Mucosa of descending colon (tissue), 3 donors: ENCODE measurements around the gene ODAD3. TPM values are rescaled to one million over a fixed set of nuclear protein-coding genes. Genes with fewer than 3 reads are reported as not detected.

ENCODE experiments used
- ATAC-seq: fragments of 200-7000 bp; cut with Tn5 transposase; one replicate; pipeline ENCODE4 v1.9.1; 2020; ENCODE audit warnings: mild to moderate bottlenecking, moderate library complexity
- DNase-seq, 3 donors: peaks; one replicate each; pipeline ENCODE4 v3.0.0-alpha.2; 2020
- H3K36me3 ChIP-seq: fragments of 200-600 bp; one replicate; pipeline ENCODE4 v1.8.0; 2021; ENCODE audit warnings: low read depth, mild to moderate bottlenecking
- H3K4me1 ChIP-seq: fragments of 200-600 bp; one replicate; pipeline ENCODE4 v1.8.0; 2021; ENCODE audit warnings: low read depth, mild to moderate bottlenecking
- H3K4me3 ChIP-seq: fragments of 200-600 bp; one replicate; pipeline ENCODE4 v1.8.0; 2021; ENCODE audit warnings: mild to moderate bottlenecking
- H3K9me3 ChIP-seq: fragments of 200-600 bp; one replicate; pipeline ENCODE4 v1.8.0; 2021; ENCODE audit warnings: mild to moderate bottlenecking
- intact Hi-C, 2 donors: fragments of 100-400 bp; cut with DNase I in 1 of 2; cut with micrococcal nuclease in 1 of 2; formaldehyde crosslinking; loops; one replicate each; pipeline versions ENCODE4 v1.11.0 to v1.11.1; 2022; cut with DNase I, micrococcal nuclease
- total RNA-seq, 3 donors: library from RNA; stranded (reverse); fragmentation: NEBNext Ultra II Directional in 2 of 3; extraction: Animal tissue kit (Norgen Biotek cat#: 25700) in 2 of 3; gene quantifications; one replicate each; pipeline versions ENCODE4 v1.2.1 to v1.2.4, GENCODE V29; 2021 to 2023
- TF ChIP-seq, protein P1 (sequence below): fragments of 200-600 bp; IDR thresholded peaks from one replicate; pipeline ENCODE4 v1.8.0; 2022; ENCODE audit warnings: antibody characterized with exemption, mild to moderate bottlenecking
- donor health status: DM: no; HTN: no; CAD: no; lungs with moderate emphysema.
- donor health status: DM: no; HTN: no; CAD: no.
- donor health status: DM: no; HTN: yes; CAD: no.

The ODAD3 gene
- total RNA-seq, 3 donors from 2014 or later, result 0.14 to 0.28 TPM; not detected in 1

DNA sequence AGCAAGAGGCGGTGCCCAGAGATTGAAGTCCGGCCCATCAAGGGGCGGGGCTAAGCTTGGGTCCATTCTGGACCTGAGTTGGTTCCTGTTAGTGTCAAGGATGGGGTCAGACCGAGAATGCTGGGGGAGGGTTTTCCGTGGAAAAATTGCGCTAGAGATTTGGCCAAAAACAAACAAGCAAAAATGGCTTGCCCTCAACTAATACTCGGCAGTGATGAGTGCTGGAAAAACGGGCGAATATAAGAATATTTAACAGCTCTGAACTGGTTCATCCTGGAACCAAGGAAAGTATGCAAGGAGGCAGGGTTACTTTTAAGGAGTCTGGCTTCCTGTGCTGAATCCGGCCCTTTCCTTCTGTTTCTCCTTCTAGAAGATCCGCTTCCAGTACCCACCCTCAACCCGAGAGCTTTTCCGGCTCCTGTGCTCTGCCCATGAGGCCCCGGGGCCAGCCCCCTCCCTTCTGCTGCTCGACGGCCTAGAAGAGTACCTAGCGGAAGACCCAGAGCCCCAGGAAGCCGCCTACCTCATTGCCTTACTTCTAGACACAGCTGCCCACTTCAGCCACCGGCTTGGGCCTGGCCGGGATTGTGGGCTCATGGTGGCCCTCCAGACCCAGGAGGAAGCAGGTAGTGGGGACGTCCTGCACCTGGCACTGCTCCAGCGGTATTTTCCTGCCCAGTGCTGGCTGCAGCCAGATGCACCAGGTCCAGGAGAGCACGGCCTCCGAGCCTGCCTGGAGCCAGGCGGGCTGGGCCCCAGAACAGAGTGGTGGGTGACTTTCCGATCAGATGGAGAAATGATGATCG, 59.6 kb downstream of the ODAD3 start:
- peak; percentile 73 to 90 (median 75) for DNase-seq
- intact Hi-C loops, result no loop called here
- H3K4me1 ChIP-seq, result peaks cover 23% of the 10 kb centered on the region
- no peaks in the 10 kb centered on the region for H3K36me3 ChIP-seq
- ATAC-seq, result peak; percentile 43
- H3K9me3 ChIP-seq, result no peaks in the 10 kb centered on the region
- peak overlapping the region; percentile 39 for H3K4me3 ChIP-seq
- TF ChIP-seq, protein P1, sequence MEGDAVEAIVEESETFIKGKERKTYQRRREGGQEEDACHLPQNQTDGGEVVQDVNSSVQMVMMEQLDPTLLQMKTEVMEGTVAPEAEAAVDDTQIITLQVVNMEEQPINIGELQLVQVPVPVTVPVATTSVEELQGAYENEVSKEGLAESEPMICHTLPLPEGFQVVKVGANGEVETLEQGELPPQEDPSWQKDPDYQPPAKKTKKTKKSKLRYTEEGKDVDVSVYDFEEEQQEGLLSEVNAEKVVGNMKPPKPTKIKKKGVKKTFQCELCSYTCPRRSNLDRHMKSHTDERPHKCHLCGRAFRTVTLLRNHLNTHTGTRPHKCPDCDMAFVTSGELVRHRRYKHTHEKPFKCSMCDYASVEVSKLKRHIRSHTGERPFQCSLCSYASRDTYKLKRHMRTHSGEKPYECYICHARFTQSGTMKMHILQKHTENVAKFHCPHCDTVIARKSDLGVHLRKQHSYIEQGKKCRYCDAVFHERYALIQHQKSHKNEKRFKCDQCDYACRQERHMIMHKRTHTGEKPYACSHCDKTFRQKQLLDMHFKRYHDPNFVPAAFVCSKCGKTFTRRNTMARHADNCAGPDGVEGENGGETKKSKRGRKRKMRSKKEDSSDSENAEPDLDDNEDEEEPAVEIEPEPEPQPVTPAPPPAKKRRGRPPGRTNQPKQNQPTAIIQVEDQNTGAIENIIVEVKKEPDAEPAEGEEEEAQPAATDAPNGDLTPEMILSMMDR, result no peak

DNA sequence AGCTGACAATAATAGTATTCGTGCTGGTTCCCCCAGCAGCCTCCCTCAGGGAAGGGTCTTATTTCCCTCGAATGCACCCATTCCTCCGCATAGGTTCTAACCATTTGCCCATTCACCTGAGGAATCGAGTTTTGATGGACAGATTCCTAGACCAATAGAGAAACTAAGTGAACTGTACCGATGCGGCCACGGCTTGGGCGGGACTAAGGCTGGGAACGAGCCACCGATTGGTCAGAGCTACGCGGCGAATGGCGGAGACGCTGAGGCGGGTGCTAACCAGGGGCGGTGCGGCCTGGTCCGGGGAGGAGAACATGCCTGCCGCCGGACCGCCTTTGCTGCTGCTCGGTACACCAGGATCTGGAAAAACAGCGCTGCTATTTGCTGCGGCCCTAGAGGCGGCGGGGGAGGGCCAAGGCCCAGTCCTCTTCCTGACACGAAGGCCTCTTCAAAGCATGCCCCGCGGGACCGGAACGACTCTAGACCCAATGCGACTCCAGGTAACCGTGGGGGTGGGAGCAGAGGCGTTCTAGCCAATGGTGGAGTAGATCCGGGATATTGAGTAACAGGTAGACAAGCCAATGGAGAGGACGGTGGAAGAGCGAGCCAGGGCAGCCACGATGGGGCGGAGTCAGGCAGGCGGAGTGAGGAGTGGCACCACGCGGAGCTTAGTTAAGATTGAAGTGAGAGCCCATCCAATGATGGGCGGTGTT, 60.3 kb downstream of the ODAD3 start, which contains the start of gene SWSAP1:
Gene SWSAP1, plus strand, starts transcription at position 234 of the 710 bp plus-strand sequence. Its CDS starts 15 bp downstream, at position 249.
- Histone ChIP-seq H3K4me3 (peak within 1 kb of the TSS; percentile 39), H3K36me3 (no peaks in the 10 kb centered on the region), H3K9me3 (no peaks in the 10 kb centered on the region), H3K4me1 (peaks cover 19% of the 10 kb centered on the region)
- intact Hi-C loops, result no loop called here
- ATAC-seq (peak; percentile 93), DNase-seq (peak; percentile 98 to 99 (median 99))
- TF ChIP-seq, protein P1, result no peak

DNA sequence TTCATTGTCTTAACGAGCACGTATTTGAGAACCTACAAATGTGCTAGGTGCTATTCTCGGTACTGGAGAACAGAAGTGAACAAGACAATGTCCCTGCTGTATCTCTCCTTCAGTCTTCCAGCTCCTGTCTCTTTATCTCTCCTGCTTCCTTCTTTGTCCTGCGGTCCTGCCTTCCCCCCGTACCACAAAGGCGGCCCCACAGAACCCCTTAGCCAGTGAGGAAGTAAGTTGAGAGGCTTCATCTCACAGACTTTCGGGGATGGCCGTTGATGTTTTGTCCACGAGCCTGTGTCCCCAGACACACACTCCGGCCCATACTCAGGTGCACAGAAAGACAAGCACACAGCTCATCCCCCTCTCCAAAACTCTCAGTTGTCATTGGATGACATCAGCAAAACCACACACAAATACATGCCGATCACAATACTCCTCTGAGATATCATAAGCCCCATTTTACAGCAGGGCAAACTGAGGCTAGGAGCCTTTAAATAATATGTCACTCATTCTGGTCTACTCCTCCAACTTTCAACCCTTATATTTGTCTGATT, 61.0 kb downstream of the ODAD3 start:
- no peaks in the 10 kb centered on the region for H3K9me3 ChIP-seq
- no peak for ATAC-seq
- no peak overlapping the region for H3K4me3 ChIP-seq
- peaks cover 19% of the 10 kb centered on the region for H3K4me1 ChIP-seq
- TF ChIP-seq, protein P1, result no peak
- intact Hi-C loops, result no loop called here
- DNase-seq, result peak in 1 of 3 donors; percentile 39
- H3K36me3 ChIP-seq, result no peaks in the 10 kb centered on the region

DNA sequence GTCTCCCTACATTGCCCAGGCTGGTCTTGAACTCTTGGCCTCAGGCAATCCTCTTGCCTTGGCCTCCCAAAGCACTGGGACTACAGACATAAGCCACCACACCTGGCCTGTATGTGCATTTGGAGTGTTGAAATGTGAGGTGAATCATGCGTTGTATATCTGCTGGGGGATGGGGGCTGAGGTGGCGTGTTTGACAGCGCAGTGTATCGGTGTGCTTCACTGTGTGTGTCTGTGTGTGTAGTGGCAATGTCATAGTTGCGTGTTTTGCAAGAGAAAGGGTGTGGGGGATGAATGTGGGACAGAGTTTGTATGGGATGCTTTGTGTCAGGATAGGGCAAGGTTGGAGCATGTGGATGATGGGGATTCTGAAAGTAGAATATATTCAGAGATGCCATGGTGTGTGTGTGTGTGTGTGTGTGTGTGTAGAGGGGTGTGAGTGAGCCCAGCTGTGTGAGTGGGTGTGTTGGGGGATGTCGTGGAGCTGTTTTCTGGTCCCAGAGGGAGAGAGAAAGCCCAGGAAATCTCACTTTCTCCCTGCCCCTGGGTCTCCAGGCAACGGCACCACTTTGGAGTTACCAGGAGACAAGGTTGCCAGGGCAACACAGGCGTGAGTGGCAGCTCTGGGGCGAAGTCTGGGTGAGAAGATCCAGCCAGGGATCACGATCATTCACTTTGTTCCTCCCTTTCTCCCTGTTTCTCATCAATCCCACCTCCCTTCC, 61.6 kb downstream of the ODAD3 start:
- ATAC-seq, result no peak
- Histone ChIP-seq H3K4me3 (no peak overlapping the region), H3K9me3 (no peaks in the 10 kb centered on the region), H3K36me3 (no peaks in the 10 kb centered on the region), H3K4me1 (peaks cover 19% of the 10 kb centered on the region)
- TF ChIP-seq, protein P1, result no peak
- intact Hi-C loops, result no loop called here
- DNase-seq, result peak in 2 of 3 donors; percentile 40 to 49

DNA sequence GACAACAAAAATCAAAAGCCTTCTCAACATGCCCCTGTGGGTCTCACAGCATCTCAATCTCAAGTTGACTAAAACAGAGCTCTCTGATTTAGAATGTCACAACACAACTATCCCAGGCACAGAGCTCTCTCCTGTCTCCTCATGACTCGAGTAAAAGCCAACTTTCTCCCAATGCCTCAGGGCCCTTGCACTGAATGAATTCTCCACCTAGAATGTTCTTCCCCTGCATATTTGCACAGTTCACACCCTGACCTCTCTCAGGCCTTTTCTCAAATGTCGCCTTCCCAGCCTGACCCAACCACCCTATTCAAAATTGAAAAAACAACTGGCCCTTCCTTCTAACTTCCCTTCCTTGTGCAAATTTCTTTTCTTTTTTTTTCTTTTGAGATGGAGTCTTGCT, 64.2 kb downstream of the ODAD3 start:
- Histone ChIP-seq H3K4me1 (peaks cover 13% of the 10 kb centered on the region), H3K4me3 (no peak overlapping the region), H3K36me3 (no peaks in the 10 kb centered on the region), H3K9me3 (no peaks in the 10 kb centered on the region)
- intact Hi-C loops, result no loop called here
- TF ChIP-seq, protein P1, result no peak
- DNase-seq (no peak), ATAC-seq (no peak)
